HepG2 (cell line): ENCODE data around the gene FITM1. TPM values are rescaled to one million over a fixed set of nuclear protein-coding genes. Genes with fewer than 3 reads are reported as not detected.

Experiments used
- CREB1 ChIP-seq, 2 experiments: fragments of 450-650 bp in 1 of 2; IDR thresholded peaks; 2 replicates each; pipeline ENCODE4 v1.6.1; 2016 to 2017; ENCODE audit warnings: control low read depth in 1 of 2, mild to moderate bottlenecking in 1 of 2, missing compliant biosample characterization in 1 of 2, missing genetic modification characterization in 1 of 2
- HDAC1 ChIP-seq: sonication (generic); formaldehyde crosslinking; IDR thresholded peaks from 2 replicates; pipeline ENCODE4 v1.5.1; 2020; ENCODE audit warnings: mild to moderate bottlenecking, missing genetic modification reagents
- MXI1 ChIP-seq: IDR thresholded peaks from 3 replicates; pipeline ENCODE4 v1.6.1; 2012; ENCODE audit warnings: low read depth, low read length, inconsistent platforms, borderline replicate concordance
- PHB2 ChIP-seq: fragments of 450-650 bp; IDR thresholded peaks from 2 replicates; pipeline ENCODE4 v1.6.1; 2018; ENCODE audit not compliant: partially characterized antibody
- POGK ChIP-seq: sonication (generic); formaldehyde crosslinking; conservative IDR thresholded peaks from 2 replicates; pipeline ENCODE4 v1.8.0; 2022; ENCODE audit warnings: mild to moderate bottlenecking, moderate library complexity, missing genetic modification reagents
- RFX1 ChIP-seq: fragments of 450-650 bp; IDR thresholded peaks from 2 replicates; pipeline ENCODE4 v1.6.1; 2017
- SCMH1 ChIP-seq: sonication (generic); formaldehyde crosslinking; IDR thresholded peaks from 2 replicates; pipeline ENCODE4 v1.9.0; 2021; ENCODE audit warnings: missing genetic modification reagents, mild to moderate bottlenecking, borderline replicate concordance
- SUZ12 ChIP-seq: fragments of 150-350 bp; IDR thresholded peaks from 2 replicates; pipeline ENCODE4 v1.6.1; 2014; ENCODE audit warnings: low read depth, low read length
- WIZ ChIP-seq: sonication (generic); formaldehyde crosslinking; IDR thresholded peaks from 2 replicates; pipeline ENCODE4 v1.5.1; 2020; ENCODE audit warnings: mild to moderate bottlenecking, missing genetic modification reagents
- YY1 ChIP-seq: IDR thresholded peaks from 2 replicates; pipeline ENCODE4 v1.6.1; 2011; ENCODE audit warnings: low read length, low read depth, moderate library complexity, mild to moderate bottlenecking; ENCODE audit not compliant: insufficient read depth, insufficient replicate concordance
- ZBTB40 ChIP-seq, 2 experiments: fragments of 450-650 bp in 1 of 2; sonication (generic) in 1 of 2; formaldehyde crosslinking in 1 of 2; IDR thresholded peaks; 2 replicates each; pipeline versions ENCODE4 v1.6.1 to v1.8.0; 2016 to 2022; ENCODE audit warnings: antibody characterized with exemption in 1 of 2, mild to moderate bottlenecking in 1 of 2, missing genetic modification reagents in 1 of 2
- ZNF317 ChIP-seq: sonication (generic); formaldehyde crosslinking; IDR thresholded peaks from 2 replicates; pipeline ENCODE4 v1.5.0; 2020; ENCODE audit warnings: mild to moderate bottlenecking, missing genetic modification reagents
- polyA plus RNA-seq, 8 experiments: library from polyadenylated mRNA; depleted of rRNA in 3 of 8; stranded (reverse) in 7 of 8; unstranded in 1 of 8; fragments of >200 nt; fragmentation: Illumina TruSeq in 4 of 8; extraction: Trizol in 4 of 8; gene quantifications; 2 replicates each; pipeline versions ENCODE4 v1.2.1 to v1.2.3, GENCODE V29; 2011 to 2016; ENCODE audit warnings: low read depth in 4 of 8, missing spikeins in 1 of 8, mixed read lengths in 1 of 8; ENCODE audit not compliant: insufficient read depth in 1 of 8
- total RNA-seq, 5 experiments: library from RNA; depleted of rRNA; stranded (reverse); fragments of >200 nt; fragmentation: Illumina TruSeq; extraction: Trizol; gene quantifications; 2 replicates each; pipeline ENCODE4 v1.2.3, GENCODE V29; 2016; ENCODE audit warnings: low read depth in 1 of 5
- TF ChIP-seq, protein P1 (sequence below): sonication (generic); formaldehyde crosslinking; IDR thresholded peaks from 2 replicates; pipeline ENCODE4 v1.8.0; 2022; ENCODE audit warnings: mild to moderate bottlenecking, missing genetic modification reagents; ENCODE audit not compliant: insufficient replicate concordance
- TF ChIP-seq, protein P2 (sequence below): sonication (generic); formaldehyde crosslinking; IDR thresholded peaks from 2 replicates; pipeline ENCODE4 v1.5.0; 2020; ENCODE audit warnings: missing genetic modification reagents

The FITM1 gene
- total and polyA plus RNA-seq, 2 of the 13 experiments (the other 11 are each of a cell fraction or from before 2014, with no cell fraction given): 2.7 to 5.8 TPM

DNA sequence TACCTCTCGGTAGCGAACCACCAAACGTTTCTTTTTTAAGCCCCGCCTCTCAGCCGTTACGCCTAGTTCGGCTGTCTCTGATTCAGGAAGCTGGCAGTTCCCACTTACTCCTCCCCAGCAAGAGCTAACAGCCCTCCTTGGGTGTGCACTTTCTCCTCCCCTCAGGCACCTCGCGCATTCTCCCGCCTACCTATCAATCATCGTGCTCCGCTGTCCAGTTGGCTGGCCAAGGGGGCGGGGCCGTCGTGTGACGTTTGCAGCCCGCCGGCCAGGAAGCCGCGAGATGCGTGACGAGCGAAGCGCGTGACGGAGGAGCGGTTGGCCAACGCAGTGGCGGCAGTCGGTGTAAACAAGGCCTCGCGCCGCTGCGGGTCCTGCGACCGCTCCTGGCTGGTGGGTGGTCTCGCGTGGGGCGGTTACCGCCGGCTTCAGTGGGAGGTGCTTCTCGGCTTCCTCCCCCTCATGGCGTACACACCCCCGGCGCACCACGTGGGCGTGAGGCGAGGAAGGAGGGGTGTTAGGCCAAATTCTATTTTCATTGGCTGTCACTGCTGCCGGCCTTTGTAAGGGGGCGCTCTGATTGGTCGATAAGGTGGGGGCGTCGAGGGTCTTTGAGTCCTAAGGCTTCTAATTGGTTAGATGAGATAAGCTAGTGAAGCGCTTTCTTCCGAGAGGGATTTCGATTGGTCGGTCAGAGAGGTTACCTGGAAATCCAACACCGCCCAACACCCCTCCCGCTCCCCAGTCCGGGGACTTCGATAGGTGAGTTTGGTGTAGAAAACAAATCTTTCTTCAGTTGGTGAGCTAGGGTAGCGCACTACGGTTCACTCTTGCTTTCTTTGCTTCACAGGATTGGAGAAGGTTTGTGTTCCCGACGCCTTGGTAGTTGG lies 15.7 kb upstream of the FITM1 start, which contains the start of the genes DCAF11 and NRL (continued):
- TF ChIP-seq ZBTB40 (IDR thresholded peaks at IDR 0.05): no peak
- peak; percentile 87 for TF ChIP-seq ZBTB40 (CRISPR knock-in tag; IDR thresholded peaks at IDR 0.05)
- peak; percentile 94 for TF ChIP-seq ZNF317 (CRISPR knock-in tag)
- TF ChIP-seq MXI1: peak; percentile 98
- TF ChIP-seq PHB2: no peak
- TF ChIP-seq SUZ12: no peak; the same call in 1 of the 2 replicates
- no peak for TF ChIP-seq HDAC1 (CRISPR knock-in tag)
- no peak for TF ChIP-seq RFX1
- TF ChIP-seq YY1: peak; percentile 84
- peak; percentile 99 for TF ChIP-seq CREB1 (IDR thresholded peaks at IDR 0.05)
- TF ChIP-seq CREB1 (CRISPR knock-in tag; IDR thresholded peaks at IDR 0.05): no peak
- TF ChIP-seq, protein P1, sequence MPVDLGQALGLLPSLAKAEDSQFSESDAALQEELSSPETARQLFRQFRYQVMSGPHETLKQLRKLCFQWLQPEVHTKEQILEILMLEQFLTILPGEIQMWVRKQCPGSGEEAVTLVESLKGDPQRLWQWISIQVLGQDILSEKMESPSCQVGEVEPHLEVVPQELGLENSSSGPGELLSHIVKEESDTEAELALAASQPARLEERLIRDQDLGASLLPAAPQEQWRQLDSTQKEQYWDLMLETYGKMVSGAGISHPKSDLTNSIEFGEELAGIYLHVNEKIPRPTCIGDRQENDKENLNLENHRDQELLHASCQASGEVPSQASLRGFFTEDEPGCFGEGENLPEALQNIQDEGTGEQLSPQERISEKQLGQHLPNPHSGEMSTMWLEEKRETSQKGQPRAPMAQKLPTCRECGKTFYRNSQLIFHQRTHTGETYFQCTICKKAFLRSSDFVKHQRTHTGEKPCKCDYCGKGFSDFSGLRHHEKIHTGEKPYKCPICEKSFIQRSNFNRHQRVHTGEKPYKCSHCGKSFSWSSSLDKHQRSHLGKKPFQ: peak; percentile 98
- no peak for TF ChIP-seq SCMH1 (CRISPR knock-in tag)
- peak; percentile 96; the same call in 1 of the 2 replicates for TF ChIP-seq POGK (CRISPR knock-in tag)
- peak; percentile 93; the same call in 1 of the 2 replicates for TF ChIP-seq WIZ (CRISPR knock-in tag)
- TF ChIP-seq, protein P2, sequence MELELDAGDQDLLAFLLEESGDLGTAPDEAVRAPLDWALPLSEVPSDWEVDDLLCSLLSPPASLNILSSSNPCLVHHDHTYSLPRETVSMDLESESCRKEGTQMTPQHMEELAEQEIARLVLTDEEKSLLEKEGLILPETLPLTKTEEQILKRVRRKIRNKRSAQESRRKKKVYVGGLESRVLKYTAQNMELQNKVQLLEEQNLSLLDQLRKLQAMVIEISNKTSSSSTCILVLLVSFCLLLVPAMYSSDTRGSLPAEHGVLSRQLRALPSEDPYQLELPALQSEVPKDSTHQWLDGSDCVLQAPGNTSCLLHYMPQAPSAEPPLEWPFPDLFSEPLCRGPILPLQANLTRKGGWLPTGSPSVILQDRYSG (CRISPR knock-in tag): peak; percentile 83
